ENCODE results near the gene AMPD3. TPM values are rescaled to one million over a fixed set of nuclear protein-coding genes. Genes with fewer than 3 reads are reported as not detected.

AMPD3 gene
- total RNA-seq, 1 experiment from 2014 or later: 0.19 TPM

DNA sequence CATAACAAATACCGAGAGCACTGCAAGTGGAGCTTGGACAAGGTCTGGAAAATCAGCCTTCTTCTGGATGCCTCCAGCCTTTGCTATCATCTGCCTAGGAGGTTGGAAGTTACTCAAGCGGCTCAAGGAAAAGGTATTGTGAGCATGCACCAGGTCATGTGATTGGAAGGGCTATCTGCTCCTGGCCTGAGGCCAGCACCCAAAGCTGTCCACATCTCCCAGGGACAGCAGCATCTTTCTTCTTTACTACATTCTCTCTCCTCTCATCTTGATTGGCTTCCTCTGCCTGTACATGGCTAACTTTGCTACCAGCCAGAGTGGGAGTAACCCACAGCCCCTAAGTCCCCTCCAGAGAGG lies 44.2 kb upstream of the AMPD3 start:
- H3K27me3 ChIP-seq (replicated peaks; ENCODE audit: insufficient read depth, low read depth, low read length, poor library complexity): no peaks in the 10 kb centered on the region
- CTCF ChIA-PET: no interaction called here
- H3K4me3 ChIP-seq (ENCODE audit: low read depth, low read length, poor library complexity, severe bottlenecking): no peak overlapping the region
- no peaks in the 10 kb centered on the region for H3K9me3 ChIP-seq (ENCODE audit: low read depth, low read length, poor library complexity, severe bottlenecking)
- H3K4me1 ChIP-seq (ENCODE audit: insufficient read depth, low read length, poor library complexity, severe bottlenecking): peaks cover 34% of the 10 kb centered on the region
- no peak overlapping the region for H3K27ac ChIP-seq (ENCODE audit: low read depth, low read length, poor library complexity, severe bottlenecking)
- intact Hi-C loops (cut with micrococcal nuclease; ENCODE audit: unreplicated experiment): no loop called here
- TF ChIP-seq EZH2 (IDR thresholded peaks at IDR 0.05; ENCODE audit: borderline replicate concordance, low read depth, low read length, poor library complexity, severe bottlenecking) (no peak), CTCF (conservative IDR thresholded peaks at IDR 0.05; ENCODE audit: low read depth, low read length) (no peak)
- BruUV-seq (replicated peaks): no TSS peak
- no peak for DNase-seq (ENCODE audit: low spot score)
- POLR2A ChIA-PET (ENCODE audit: low non-redundant PET): no interaction called here
- H3K36me3 ChIP-seq (ENCODE audit: insufficient read depth, low read length, poor library complexity, severe bottlenecking): no peaks in the 10 kb centered on the region

- intact Hi-C loops (cut with micrococcal nuclease; ENCODE audit: unreplicated experiment): no loop called here
- BruUV-seq (replicated peaks): no TSS peak
- Histone ChIP-seq H3K4me1 (ENCODE audit: insufficient read depth, low read length, poor library complexity, severe bottlenecking) (peaks cover 26% of the 10 kb centered on the region), H3K36me3 (ENCODE audit: insufficient read depth, low read length, poor library complexity, severe bottlenecking) (no peaks in the 10 kb centered on the region), H3K27me3 (replicated peaks; ENCODE audit: insufficient read depth, low read depth, low read length, poor library complexity) (no peaks in the 10 kb centered on the region), H3K9me3 (ENCODE audit: low read depth, low read length, poor library complexity, severe bottlenecking) (no peaks in the 10 kb centered on the region), H3K27ac (ENCODE audit: low read depth, low read length, poor library complexity, severe bottlenecking) (no peak overlapping the region), H3K4me3 (ENCODE audit: low read depth, low read length, poor library complexity, severe bottlenecking) (no peak overlapping the region)
- CTCF ChIA-PET: no interaction called here
- DNase-seq (ENCODE audit: low spot score): no peak
- POLR2A ChIA-PET (ENCODE audit: low non-redundant PET): no interaction called here
- no peak for TF ChIP-seq CTCF (conservative IDR thresholded peaks at IDR 0.05; ENCODE audit: low read depth, low read length)
- no peak for TF ChIP-seq EZH2 (IDR thresholded peaks at IDR 0.05; ENCODE audit: borderline replicate concordance, low read depth, low read length, poor library complexity, severe bottlenecking)
Measured at GRCh38 chr11:10412266-10412665, 42.8 kb upstream of the AMPD3 start.

- CTCF ChIA-PET: interaction anchor here (0.6 to 1.0 kb wide), 2 partner anchors 241 to 760 kb away, joined by 3 to 4 read pairs; no protein-coding TSS in a partner anchor
- POLR2A ChIA-PET (ENCODE audit: low non-redundant PET): interaction anchor here (0.5 kb wide), 1 partner anchor 275 kb away, joined by 3 read pairs; no protein-coding TSS in a partner anchor
- no peak overlapping the region for H3K4me3 ChIP-seq (ENCODE audit: low read depth, low read length, poor library complexity, severe bottlenecking)
- peak overlapping the region; percentile 33 for H3K27ac ChIP-seq (ENCODE audit: low read depth, low read length, poor library complexity, severe bottlenecking)
- no peaks in the 10 kb centered on the region for H3K27me3 ChIP-seq (replicated peaks; ENCODE audit: insufficient read depth, low read depth, low read length, poor library complexity)
- intact Hi-C loops (cut with micrococcal nuclease; ENCODE audit: unreplicated experiment): no loop called here
- no TSS peak for BruUV-seq (replicated peaks)
- H3K36me3 ChIP-seq (ENCODE audit: insufficient read depth, low read length, poor library complexity, severe bottlenecking): no peaks in the 10 kb centered on the region
- H3K4me1 ChIP-seq (ENCODE audit: insufficient read depth, low read length, poor library complexity, severe bottlenecking): peaks cover 23% of the 10 kb centered on the region
- TF ChIP-seq EZH2 (IDR thresholded peaks at IDR 0.05; ENCODE audit: borderline replicate concordance, low read depth, low read length, poor library complexity, severe bottlenecking): no peak
- TF ChIP-seq CTCF (conservative IDR thresholded peaks at IDR 0.05; ENCODE audit: low read depth, low read length): peak; percentile 36
- peak; percentile 59 for DNase-seq (ENCODE audit: low spot score)
- H3K9me3 ChIP-seq (ENCODE audit: low read depth, low read length, poor library complexity, severe bottlenecking): no peaks in the 10 kb centered on the region
Measured at GRCh38 chr11:10413268-10413667, 41.8 kb upstream of the AMPD3 start.
